ENCODE results near the gene RAD51B.

The RAD51B gene

GRCh38 chr14:67835596-67835995 lies 16.0 kb downstream of the RAD51B start:
- DNase-seq (ENCODE audit: low read depth in 2 of 2) = no peak

DNA sequence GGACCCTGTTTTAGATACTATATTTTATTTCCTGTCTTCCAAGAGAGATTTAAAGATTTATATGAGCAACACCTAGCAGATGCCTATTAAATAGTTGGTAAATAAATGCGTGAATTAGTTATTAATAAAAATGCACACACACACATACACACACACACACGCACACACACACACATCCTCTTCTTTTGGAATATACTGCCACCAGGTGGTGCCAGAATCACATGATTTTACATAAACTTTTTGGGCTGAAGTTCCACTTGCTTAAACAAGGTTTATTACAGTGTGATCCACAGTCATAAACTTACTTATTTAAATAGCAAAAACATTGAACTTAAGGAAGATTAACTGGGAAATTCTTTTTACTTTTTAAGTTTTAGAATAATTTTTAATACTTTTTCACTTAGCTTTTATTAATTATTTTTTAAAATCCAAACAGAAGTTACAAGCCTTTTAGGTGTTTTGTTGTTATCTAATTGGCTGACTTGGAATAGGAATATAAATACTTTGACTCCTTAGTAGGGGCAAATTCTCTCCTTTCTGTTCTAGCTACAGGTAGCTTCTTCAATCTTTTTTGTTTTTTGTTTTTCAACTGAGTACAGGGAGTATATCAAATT lies 17.5 kb downstream of the RAD51B start:
- DNase-seq (ENCODE audit: low read depth in 2 of 2) = peak in 1 of 2 donors; percentile 11

DNA sequence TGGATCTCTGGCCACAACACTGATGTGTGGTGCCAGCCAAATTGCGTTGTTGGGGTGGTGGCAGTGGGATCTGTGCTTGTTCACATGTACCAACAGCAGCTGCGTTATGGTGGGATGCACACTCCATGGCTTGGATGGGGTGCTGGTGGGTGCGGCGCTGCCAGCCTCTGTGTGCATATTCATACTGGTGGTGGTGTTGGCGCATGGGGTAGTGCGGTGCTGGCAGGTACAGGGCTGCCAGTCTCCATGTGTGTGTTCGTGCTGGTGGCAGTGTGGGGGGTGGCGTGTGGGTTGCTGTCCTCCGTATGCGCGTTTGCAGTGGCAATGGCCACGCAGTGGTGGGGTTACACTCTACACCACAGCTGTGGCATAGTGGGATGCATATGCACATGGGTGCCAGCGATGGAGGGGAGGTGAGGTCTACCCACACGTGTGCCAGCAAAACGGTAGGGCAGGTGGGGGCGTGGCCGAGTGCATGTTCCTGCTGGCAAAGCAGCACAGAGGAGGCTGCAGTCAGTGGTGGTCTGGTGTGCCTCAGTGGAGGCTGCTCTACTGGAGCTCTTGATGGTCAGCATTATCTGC lies 26.5 kb downstream of the RAD51B start:
- no peak for DNase-seq (ENCODE audit: low read depth in 2 of 2)

GRCh38 chr14:67850066-67850830 lies 30.7 kb downstream of the RAD51B start:
- DNase-seq (ENCODE audit: low read depth in 2 of 2) = no peak

DNA sequence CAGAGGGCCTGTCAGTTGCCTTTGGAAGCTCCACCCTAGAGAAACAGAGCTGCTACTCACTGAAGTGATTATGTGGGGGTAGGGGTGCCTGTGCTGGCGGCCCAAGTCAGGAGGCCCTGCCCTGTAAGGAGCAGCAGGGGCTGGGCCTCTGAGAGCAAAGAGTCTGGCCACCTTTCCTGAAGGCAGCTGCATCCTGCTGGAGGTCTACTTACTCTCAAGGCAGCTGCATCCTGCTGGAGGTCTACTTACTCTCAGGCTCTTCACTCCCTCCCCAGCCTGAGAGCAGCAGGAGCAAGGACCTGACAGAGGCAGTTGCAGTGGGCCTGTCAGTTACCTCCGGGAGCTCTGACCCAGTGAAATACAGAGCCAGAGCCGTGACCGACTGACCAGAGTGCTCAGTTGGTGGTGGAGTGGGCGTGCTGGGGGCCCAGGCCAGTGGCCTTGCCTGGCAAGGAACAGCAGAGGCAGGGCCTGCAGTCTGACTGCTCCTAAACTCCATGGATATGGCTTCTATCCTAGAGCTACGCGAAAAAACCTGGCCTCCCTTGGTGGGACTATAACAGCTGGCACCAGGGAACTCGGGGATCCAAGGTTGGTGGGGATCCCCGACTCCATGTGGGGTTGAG lies 32.3 kb downstream of the RAD51B start:
- no peak for DNase-seq (ENCODE audit: low read depth in 2 of 2)

DNA sequence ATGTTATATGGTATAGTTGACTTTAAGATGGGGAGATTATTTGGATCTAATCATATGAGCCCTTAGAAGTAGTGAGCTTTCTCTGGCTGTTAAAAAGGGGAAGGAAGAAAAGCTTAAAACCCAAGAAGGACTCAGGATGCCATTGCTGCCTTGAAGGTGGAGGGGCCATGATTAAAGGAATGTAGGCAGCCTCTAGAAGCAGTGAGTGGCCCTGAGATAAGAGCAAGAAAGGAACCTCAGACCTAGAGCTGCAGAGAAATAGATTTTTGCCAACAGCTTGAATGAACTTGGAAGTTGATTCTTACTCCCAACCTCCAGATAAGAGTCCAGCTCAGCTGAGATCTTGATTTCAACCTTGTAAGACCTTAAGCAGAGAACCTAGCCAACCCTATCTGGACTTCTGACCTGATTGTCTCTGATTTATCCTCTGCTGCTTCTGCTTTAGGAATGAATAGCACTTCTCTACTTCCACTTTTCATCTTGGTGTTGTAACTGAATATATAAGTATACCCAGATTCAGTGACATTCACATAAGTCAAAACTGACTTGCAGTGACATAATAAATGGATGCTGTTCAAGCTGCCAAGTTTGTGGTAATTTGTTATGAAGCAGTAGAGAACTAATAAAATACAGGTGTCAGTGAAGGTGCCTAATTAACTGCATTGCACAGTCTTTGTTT lies 33.5 kb downstream of the RAD51B start:
- DNase-seq (ENCODE audit: low read depth in 2 of 2) = no peak

- no peak for DNase-seq (ENCODE audit: low read depth in 2 of 2)
These were observed 34.1 kb downstream of the RAD51B start for GRCh38 chr14:67853715-67854114.

DNA sequence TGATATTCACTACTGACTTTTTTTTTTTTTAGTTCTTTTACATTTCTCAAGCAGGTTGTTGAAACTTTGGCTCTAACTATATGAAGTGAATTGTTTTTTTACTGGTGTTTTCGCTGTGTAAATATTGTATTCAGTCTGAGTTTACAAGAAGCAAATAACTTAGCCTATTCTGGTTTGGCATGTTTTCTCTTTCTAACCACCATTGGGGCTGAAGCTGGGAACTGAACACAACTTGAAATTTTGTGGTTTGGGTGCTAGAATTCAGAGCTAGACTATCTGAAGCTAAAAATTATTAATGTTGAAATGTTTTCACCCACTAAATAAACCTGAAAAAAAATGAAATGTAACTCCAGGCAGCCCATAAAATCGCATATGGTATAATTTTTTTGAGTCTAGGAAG lies 37.2 kb downstream of the RAD51B start:
- no peak for DNase-seq (ENCODE audit: low read depth in 2 of 2)

- no peak for DNase-seq (ENCODE audit: low read depth in 2 of 2)
These were observed 38.3 kb downstream of the RAD51B start for GRCh38 chr14:67857778-67858350.

GRCh38 chr14:67859169-67859749 lies 39.7 kb downstream of the RAD51B start:
- DNase-seq (ENCODE audit: low read depth in 2 of 2) = no peak

DNA sequence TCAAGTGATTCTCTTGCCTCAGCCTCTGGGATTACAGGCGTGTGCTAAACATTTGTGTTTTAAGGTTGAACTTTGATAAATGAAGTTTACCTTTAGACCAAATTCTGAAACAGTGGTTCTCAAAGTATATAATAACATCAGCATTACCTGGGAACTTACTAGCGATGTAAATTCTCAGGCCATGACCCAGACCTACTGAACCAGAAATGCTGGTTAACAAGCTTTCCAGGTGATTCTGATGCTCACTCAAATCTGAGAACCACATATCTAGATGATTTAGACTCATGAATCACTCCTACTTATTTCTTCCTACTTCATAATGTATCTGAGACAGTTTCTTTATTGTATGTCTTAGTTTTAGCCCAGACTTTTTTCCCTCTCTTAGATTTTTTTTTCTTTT lies 43.6 kb downstream of the RAD51B start:
- no peak for DNase-seq (ENCODE audit: low read depth in 2 of 2)

DNA sequence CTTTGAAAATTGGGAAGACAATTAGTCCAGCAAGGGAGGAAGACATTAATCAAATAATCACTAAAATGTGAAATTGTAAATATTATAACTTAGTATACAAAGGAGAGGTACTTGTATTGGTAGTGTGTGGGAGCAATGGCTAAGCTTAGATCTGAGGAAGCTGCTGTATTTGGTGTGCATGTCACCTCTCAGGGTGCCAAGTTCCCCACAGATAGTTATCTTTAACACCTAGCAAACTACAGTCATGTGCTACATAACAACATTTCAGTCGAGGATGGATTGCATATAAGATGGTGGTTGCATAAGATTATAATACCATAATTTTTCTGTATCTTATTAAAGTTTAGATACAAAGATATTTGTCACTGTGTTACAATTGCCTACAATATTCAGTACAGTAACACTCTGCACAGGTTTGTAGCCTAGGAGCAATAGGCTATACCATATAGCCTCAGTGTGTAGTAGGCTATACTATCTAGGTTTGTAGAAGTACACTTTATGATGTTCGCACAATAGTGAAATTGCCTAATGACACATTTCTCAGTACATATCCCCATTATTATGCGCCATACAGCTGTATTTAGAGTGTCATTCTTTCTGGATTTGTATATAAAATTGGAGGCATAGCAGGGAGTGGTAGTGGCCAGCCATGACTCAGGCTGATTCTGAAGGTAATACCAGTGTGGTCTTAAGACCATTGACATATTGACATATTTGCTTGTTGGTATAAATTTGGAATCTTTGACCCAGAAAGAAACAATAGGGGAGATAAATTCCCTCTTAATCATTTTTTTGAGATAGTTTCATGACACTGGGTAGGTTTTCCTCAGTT lies 55.8 kb downstream of the RAD51B start:
- no peak for DNase-seq (ENCODE audit: low read depth in 2 of 2)

DNA sequence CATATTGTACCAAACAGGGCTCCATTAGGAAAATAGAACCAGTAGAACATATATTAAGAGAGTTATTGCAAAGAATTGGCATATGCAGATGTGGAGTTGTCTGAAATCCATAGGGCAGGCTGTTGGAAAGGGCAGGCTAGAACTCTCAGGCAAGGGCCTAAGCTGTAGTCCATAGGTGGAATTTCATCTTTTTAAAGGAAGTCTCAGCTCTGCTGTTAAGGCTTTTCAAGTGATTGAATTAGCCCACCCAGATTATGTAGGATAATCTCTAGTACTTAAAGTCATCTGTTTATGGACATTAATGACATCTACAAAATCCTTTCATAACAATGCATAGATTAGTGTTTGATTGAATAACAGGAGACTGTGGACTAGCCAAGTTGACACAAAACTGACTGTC lies 59.4 kb downstream of the RAD51B start:
- DNase-seq (ENCODE audit: low read depth in 2 of 2) = no peak

DNA sequence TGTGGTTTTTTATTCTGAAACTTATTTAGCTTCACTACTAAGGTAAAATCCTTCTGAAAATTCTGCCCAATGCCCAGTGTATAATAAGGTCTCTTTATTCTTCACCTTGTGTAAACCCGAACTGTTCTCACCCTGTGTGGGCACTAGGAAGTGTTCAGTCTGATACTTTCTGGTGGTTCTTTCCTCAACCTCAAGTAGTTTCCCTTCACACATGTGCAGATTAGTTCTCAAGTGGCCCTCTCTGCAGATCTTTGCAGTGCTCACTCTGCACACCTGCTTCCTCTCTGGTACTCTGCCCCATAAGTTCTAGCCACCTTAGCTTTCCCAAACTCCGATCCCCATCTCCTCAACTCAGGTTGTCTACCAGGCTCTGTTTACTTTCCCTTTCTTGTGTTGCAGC lies 61.6 kb downstream of the RAD51B start:
- no peak for DNase-seq (ENCODE audit: low read depth in 2 of 2)

DNA sequence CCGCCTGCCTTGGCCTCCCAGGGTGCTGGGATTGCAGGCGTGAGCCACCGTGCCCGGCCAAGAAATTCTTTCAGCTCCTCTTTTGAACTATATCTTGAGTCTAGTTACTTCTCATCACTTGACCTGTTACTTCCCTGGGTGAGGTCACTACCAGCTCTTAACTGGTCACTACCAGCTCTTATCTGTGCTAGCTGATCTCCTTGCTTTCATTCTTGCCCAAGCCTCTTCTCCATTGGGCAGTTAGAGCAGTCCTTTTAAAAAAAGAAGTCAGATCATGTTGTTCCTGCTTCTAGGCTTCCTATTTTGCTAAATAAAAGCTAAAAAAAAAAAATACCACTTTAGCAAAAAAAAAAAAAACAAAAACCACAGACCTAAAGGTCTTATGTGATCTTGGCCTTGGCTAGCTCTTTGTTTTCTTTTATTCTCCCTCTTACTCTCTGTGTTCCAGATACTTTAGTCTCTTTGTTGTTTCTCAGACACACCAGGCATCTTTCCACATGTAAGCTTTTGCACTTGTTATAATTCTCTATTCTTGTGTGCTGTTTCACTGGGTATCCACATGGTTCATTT lies 63.5 kb downstream of the RAD51B start:
- DNase-seq (ENCODE audit: low read depth in 2 of 2) = no peak

- DNase-seq (ENCODE audit: low read depth in 2 of 2) = no peak
These were observed 64.1 kb downstream of the RAD51B start for GRCh38 chr14:67883717-67884116.

DNA sequence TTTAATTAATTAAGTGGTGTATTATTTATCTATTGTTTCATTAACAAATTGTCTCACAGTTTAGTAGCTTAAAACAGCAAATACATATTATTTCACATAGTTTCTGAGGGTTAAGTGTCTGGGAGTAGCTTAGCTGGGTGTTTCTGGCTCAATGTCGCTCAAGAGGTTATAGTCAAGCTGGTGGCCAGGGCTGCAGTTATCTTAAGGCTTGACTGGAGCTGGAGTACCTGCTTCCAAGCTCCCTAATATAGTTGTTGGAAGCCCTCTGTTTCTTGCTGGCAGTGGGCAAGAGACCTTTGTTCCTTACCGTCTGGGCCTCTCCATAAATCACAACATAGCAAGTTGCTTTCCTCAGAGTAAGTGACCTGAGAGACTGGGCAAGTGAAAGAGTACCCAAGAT lies 66.6 kb downstream of the RAD51B start:
- no peak for DNase-seq (ENCODE audit: low read depth in 2 of 2)

- no peak for DNase-seq (ENCODE audit: low read depth in 2 of 2)
These were observed 67.9 kb downstream of the RAD51B start for GRCh38 chr14:67887478-67887877.

- no peak for DNase-seq (ENCODE audit: low read depth in 2 of 2)
These were observed 69.9 kb downstream of the RAD51B start for GRCh38 chr14:67889455-67889854.

DNA sequence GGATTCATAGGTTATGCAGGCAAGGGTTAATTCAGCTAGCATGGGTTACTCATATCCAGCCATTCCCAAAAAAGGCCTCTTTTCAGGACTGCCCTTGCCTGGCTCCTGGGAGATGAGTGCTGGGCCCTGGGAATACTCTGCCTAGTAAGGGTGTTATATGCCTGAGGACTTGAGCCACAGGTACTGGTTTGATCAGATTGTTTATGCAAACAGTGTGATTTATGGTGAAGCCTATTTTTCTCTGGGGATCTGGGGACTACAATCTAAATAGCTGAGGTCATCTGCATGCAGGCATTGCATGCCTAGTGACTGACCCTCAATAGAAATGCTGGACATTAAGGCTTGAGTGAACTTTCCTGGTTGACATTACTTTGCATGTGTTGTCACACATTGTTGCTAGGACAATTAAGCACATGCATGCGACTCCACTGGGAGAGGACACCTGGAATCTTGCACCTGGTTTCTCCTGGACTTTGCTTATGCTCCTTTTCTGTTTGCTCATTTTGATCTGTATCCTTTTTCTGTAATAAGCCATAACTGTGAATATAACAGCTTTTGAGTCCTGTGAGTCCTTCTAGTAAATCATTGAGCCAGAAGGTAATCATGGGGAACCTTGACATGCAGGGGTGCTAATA lies 73.0 kb downstream of the RAD51B start:
- no peak for DNase-seq (ENCODE audit: low read depth in 2 of 2)
